CD1c-positive myeloid dendritic cell (primary cell): ENCODE data around the gene PDGFRA.
"Not testable (repeated sequence)": the region's sequence is repeated elsewhere in the genome, so short reads cannot be mapped to it uniquely, and the experiment has no call there.

Experiments
- DNase-seq: peaks from one replicate; pipeline ENCODE4 v3.0.0-alpha.2; 2016; ENCODE audit errors: extremely low spot score

PDGFRA gene

DNA sequence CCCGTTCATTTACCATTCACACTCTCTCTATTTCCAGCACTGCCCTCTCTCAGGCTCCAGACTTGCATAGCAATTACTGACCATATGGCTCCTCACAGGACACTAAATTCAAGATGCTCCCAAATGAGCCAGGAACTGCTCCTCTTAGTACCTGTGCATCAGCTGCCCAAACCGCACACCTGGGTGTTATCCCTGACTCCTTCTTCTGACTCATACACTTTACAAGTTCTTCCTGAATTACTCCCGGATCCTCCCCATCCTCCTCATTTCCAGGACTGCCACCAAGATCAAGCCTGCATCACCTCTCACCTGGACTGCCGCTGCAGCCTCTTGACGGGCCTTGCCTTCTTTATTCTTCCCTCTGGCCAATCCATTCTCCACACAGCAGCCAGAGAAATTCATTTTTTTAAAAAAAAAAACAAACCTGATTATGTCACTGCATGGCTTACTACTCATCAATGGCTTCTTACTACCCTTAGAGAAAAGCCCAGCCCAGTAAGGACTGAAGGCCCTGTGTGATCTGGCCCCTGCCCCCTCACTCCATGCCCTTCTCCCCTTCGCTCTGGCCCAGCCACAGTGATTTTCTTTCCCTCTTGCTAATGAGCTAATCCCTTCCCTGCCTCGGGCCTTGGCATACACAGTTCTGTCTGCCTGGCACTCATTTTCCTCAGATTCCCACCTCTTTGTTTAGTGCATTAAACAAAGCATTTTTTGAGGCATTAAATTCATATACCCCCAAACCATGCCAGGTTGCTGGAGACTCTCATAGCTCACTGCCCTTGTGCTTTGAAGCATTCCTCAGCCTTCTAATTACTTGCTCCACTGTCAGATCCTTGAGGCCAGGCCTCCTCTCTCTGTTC, 92.0 kb downstream of the PDGFRA start:
- no peak for DNase-seq

- DNase-seq = peak; percentile 67
Measured at GRCh38 chr4:54322818-54323417, 93.8 kb downstream of the PDGFRA start.

GRCh38 chr4:54330896-54331295, 101.8 kb downstream of the PDGFRA start:
- no peak for DNase-seq

DNA sequence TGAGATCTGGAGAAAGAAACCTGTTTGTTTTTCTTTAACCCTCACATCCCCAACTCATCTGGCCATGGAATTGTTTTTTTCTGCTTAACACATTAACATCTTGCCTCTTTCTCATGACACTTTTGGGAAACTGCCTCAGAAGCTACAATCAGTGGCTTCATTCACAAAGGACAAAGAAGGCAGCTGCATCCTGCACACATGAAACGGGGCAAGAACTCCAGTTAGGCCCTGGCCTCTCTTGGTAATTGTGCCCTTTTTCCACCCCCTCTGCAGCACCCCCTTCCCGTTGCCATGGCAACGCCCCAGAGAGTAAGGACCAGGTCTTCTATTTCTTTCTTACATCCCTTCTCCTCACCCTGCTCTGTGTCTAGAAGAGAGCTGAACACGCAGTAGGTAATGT, 103.4 kb downstream of the PDGFRA start:
- no peak for DNase-seq

DNA sequence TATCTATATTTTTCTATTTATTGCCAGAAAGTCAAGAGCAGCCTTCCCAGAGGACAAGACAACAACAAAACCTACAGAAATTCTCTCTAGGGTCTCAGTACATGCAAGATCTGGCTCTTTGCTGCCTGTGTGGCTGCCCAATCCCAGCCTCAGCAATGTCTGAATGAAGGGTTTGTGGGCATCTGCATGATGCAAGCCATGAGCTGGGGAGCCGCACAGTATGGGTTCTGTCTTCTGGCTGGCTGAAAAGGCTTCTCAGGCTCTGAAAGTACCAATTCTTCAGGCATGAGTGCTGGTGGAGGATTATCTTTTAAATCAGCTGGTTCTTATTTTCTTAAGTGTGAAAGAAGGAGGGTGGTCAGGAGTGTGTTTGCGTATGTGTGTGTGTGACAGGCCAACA, 104.6 kb downstream of the PDGFRA start:
- DNase-seq = no peak

GRCh38 chr4:54334769-54335168, 105.7 kb downstream of the PDGFRA start:
- not testable (repeated sequence) for DNase-seq

GRCh38 chr4:54337009-54337408, 107.9 kb downstream of the PDGFRA start:
- DNase-seq = no peak

DNA sequence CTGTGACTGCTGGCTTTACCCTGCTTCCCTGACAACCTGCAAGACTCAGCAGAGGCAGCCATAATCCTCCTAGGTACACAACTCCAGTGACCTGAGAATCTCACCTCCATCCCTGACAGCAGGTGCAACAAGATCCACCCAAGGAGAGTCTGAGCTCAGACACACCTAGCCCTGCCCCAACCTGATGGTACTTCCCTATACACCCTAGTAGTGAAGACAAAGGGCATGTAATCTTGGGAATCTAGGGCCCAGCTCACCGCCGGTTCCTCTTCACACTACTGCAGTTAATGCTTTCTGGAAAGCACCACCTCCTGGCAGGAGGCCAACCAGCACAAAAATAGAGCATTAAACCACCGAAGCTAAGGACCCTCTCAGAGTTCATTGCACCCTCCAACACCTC, 113.0 kb downstream of the PDGFRA start:
- DNase-seq = not testable (repeated sequence)
